Chondrocyte (in vitro differentiated cells): ENCODE results near the gene TMEM176B. TPM values are rescaled to one million over a fixed set of nuclear protein-coding genes. Genes with fewer than 3 reads are reported as not detected.

Source experiments
- DNase-seq: peaks from one replicate; pipeline ENCODE4 v3.0.0; 2021; ENCODE audit warnings: mixed read lengths, low spot score
- H3K27ac Mint-ChIP-seq: one replicate; pipeline ENCODE4 v1.8.0; 2021; ENCODE audit warnings: mild to moderate bottlenecking, moderate library complexity, mixed read lengths; ENCODE audit not compliant: unreplicated experiment
- H3K27me3 Mint-ChIP-seq: 2 replicates; pipeline ENCODE4 v1.8.0; 2021; ENCODE audit warnings: low read depth, mixed read lengths
- H3K36me3 Mint-ChIP-seq: 2 replicates; pipeline ENCODE4 v1.8.0; 2021; ENCODE audit warnings: low read depth, mixed read lengths
- H3K4me1 Mint-ChIP-seq: 2 replicates; pipeline ENCODE4 v1.8.0; 2021; ENCODE audit warnings: low read depth, mild to moderate bottlenecking, mixed read lengths
- H3K4me3 Mint-ChIP-seq: one replicate; pipeline ENCODE4 v1.8.0; 2021; ENCODE audit warnings: mild to moderate bottlenecking, moderate library complexity, mixed read lengths; ENCODE audit not compliant: unreplicated experiment
- H3K9me3 Mint-ChIP-seq: 2 replicates; pipeline ENCODE4 v1.8.0; 2021; ENCODE audit warnings: low read depth, mixed read lengths
- total RNA-seq: library from RNA; stranded (reverse); gene quantifications from 3 replicates; pipeline ENCODE4 v1.2.1, GENCODE V29; 2021
- TF ChIP-seq, protein P1 (sequence below): fragments of 200-600 bp; sonication (generic); IDR thresholded peaks from 2 replicates; pipeline ENCODE4 v1.5.0; 2021; ENCODE audit warnings: antibody characterized with exemption, mild to moderate bottlenecking, moderate library complexity

Gene TMEM176B
- total RNA-seq, 1 donor from 2014 or later = 0.37 TPM

DNA sequence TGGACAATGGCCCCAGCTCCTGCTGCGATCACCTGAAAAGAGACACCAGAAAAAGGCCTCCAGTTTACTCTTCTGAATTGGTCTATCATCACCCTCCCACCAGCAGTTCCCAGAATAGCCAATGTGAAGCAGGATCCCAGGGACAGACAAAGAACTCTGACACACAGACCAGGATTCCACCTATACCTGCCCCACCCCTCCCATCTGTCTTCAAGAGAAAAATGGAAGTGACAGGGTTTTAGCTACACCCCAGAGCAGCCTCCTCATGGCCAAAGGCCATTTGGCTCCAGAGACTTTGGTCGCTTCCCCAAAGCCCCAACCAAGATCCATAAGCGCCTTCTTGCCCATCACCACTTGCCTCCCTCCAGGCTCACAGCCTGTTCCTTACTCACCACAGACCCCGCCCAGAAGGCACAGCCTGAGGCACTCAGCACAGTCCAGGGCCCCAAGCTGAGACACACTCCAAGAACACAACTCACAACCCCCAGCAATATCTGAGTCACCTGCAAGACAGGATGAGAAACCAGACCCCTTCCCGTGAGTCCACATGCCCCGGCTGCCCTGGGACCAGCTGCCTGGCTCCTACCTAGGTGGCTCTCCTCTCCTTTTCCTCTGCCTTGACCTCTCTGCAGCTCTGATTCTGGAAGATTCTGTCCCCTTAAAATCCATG is 6.5 kb downstream of the TMEM176B start:
- H3K27me3 Mint-ChIP-seq = peaks cover 30% of the 10 kb centered on the region
- no peaks in the 10 kb centered on the region for H3K4me1 Mint-ChIP-seq
- no peak overlapping the region for H3K27ac Mint-ChIP-seq
- no peak for DNase-seq
- H3K9me3 Mint-ChIP-seq = no peaks in the 10 kb centered on the region
- TF ChIP-seq, protein P1, sequence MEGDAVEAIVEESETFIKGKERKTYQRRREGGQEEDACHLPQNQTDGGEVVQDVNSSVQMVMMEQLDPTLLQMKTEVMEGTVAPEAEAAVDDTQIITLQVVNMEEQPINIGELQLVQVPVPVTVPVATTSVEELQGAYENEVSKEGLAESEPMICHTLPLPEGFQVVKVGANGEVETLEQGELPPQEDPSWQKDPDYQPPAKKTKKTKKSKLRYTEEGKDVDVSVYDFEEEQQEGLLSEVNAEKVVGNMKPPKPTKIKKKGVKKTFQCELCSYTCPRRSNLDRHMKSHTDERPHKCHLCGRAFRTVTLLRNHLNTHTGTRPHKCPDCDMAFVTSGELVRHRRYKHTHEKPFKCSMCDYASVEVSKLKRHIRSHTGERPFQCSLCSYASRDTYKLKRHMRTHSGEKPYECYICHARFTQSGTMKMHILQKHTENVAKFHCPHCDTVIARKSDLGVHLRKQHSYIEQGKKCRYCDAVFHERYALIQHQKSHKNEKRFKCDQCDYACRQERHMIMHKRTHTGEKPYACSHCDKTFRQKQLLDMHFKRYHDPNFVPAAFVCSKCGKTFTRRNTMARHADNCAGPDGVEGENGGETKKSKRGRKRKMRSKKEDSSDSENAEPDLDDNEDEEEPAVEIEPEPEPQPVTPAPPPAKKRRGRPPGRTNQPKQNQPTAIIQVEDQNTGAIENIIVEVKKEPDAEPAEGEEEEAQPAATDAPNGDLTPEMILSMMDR = no peak
- H3K4me3 Mint-ChIP-seq = no peak overlapping the region
- H3K36me3 Mint-ChIP-seq = no peaks in the 10 kb centered on the region

DNA sequence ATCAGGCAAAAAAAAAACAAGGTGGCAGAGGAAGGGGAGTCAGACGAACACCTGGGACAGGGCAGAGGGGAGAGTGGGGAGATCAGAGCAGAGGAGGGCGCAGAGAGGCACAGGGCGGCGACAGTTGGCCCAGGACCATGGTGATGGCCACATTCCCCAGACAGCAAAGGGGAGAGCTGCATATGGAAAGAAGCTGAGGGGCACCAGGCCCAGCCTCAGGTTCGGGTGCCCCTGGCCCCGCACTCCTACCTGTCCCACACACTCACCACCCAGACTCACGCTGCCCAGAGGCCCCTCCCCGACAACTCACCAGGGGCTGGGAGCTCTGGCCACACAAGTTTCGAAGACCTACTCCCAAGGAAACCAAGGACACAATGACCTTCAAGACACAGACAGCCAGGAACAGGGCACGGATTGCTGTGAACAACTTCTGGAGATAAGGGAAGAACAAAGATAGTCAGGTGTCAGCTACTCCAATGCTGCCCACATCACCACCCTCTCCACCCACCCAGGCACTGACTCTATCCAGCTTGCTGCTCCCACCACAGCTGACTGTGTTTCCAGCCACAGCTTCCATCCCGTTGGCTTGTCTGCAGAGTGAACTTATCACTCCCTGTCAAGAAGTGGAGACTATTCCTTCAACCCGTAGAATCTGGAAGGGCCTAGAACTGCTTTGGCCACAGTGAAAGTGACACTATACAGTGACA is 8.3 kb downstream of the TMEM176B start:
- H3K27ac Mint-ChIP-seq = no peak overlapping the region
- H3K27me3 Mint-ChIP-seq = peaks cover 22% of the 10 kb centered on the region
- no peak for DNase-seq
- H3K36me3 Mint-ChIP-seq = no peaks in the 10 kb centered on the region
- H3K9me3 Mint-ChIP-seq = no peaks in the 10 kb centered on the region
- no peaks in the 10 kb centered on the region for H3K4me1 Mint-ChIP-seq
- TF ChIP-seq, protein P1 = no peak
- no peak overlapping the region for H3K4me3 Mint-ChIP-seq

DNA sequence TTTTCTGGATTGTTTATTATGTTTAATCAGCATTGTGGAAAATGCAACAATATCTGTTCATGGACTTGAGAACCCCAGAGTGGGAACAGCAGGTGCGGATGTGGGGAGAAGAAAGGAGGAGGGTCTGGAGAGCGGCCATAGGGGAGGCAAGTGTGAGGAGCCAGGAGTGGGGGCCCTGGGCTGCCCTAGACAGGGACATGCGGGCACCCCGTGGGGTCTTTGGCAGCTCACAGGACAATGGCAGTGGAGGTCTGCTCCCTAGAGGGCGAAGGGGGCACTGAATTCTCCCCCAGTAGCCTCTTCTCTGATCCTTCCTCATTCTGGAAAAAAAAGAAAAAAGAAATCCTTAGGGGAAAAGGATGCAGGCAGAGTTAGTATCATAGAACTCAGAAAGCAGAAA is 8.9 kb downstream of the TMEM176B start:
- no peaks in the 10 kb centered on the region for H3K36me3 Mint-ChIP-seq
- peaks cover 21% of the 10 kb centered on the region for H3K27me3 Mint-ChIP-seq
- TF ChIP-seq, protein P1 = no peak
- no peak overlapping the region for H3K4me3 Mint-ChIP-seq
- no peaks in the 10 kb centered on the region for H3K9me3 Mint-ChIP-seq
- H3K4me1 Mint-ChIP-seq = no peaks in the 10 kb centered on the region
- H3K27ac Mint-ChIP-seq = no peak overlapping the region
- DNase-seq = no peak

DNA sequence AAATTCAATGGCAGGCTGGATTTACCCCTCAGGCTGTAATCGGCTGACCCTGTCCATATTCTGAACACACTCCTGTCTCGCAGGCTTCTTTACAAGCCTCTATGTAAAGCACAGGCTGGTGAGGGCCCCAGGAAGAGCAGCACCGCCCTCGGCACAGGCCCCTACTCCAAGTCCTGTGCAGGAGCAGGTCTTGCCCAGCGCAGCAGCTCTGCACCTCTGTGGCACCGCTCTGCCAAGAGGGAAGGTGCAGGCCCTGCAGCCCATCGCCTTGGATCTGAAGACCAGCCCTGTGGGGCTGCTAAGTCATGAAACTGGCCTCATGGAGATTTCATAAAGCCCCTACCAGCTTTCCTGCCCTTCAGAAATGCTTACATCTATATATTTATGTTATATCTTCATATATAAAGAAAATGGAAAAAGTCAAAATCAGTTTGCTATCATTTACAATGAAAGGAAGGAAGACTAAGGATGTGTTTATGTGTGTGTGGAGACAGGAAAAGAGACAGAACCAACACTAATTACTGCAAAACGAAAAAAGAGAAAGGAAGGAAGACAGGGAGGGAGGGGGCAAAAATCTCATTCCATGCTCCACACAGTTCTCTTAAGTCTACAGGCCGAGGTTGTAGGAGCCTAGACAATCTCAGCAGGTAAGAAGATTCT is 9.6 kb downstream of the TMEM176B start:
- TF ChIP-seq, protein P1 = no peak
- no peaks in the 10 kb centered on the region for H3K4me1 Mint-ChIP-seq
- H3K36me3 Mint-ChIP-seq = no peaks in the 10 kb centered on the region
- DNase-seq = no peak
- H3K27ac Mint-ChIP-seq = no peak overlapping the region
- no peak overlapping the region for H3K4me3 Mint-ChIP-seq
- H3K9me3 Mint-ChIP-seq = no peaks in the 10 kb centered on the region
- H3K27me3 Mint-ChIP-seq = peaks cover 23% of the 10 kb centered on the region

DNA sequence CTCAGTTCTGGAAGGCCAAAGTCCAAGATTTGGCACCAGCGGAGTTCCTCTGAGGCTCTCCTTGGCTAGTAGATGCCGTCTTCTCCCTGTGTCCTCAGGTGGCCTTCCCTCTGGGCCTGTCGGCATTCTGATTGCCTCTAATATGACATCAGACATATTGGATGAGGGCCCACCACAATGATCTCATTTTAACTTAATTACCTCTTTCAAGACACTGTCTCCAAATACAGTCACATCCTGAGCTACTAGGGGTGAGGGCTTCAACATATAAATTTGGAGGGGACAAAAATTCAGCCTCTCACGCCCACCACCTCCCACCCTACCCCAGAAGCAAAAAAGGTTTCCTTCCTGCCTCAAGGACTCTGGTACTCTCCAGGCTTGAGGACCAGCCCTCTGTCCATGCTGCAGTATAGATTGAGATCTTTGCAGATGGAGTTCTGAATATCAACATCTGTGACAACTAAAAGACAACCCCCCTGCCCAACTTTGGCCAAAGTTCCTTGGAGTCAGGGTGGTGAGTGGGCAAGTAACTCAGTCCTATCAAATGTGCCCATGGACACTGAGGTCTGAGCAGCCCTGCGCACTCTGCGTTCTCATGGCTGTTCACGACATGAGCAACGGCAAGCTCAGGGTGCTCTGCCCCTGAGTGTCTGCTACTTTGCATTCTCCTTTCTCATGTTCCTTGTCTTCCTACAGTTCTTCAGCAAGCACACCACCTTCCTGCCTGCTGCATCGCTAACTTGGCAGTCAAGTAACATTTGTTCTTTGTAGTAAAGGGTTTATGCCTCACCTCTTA is 11.5 kb downstream of the TMEM176B start:
- H3K4me3 Mint-ChIP-seq = no peak overlapping the region
- no peaks in the 10 kb centered on the region for H3K4me1 Mint-ChIP-seq
- H3K27me3 Mint-ChIP-seq = peaks cover 34% of the 10 kb centered on the region
- H3K36me3 Mint-ChIP-seq = no peaks in the 10 kb centered on the region
- no peaks in the 10 kb centered on the region for H3K9me3 Mint-ChIP-seq
- TF ChIP-seq, protein P1 = no peak
- no peak overlapping the region for H3K27ac Mint-ChIP-seq
- DNase-seq = no peak
